ENCODE results near the gene NFATC1. TPM values are rescaled to one million over a fixed set of nuclear protein-coding genes. Genes with fewer than 3 reads are reported as not detected.

Gene NFATC1
- polyA plus RNA-seq, 4 donors = 5.5 to 14.8 (median 7.1) TPM

GRCh38 chr18:79452190-79452990, 56.7 kb downstream of the NFATC1 start:
- DNase-seq (ENCODE audit: low read depth in 4 of 4, low spot score in 3 of 4) = no peak

- no peak for DNase-seq (ENCODE audit: low read depth in 4 of 4, low spot score in 3 of 4)
These were observed 57.4 kb downstream of the NFATC1 start for GRCh38 chr18:79452991-79453645.

GRCh38 chr18:79453816-79454735, 58.3 kb downstream of the NFATC1 start:
- no peak for DNase-seq (ENCODE audit: low read depth in 4 of 4, low spot score in 3 of 4)

GRCh38 chr18:79455261-79455660, 59.5 kb downstream of the NFATC1 start:
- no peak for DNase-seq (ENCODE audit: low read depth in 4 of 4, low spot score in 3 of 4)

GRCh38 chr18:79456105-79456980, 60.6 kb downstream of the NFATC1 start:
- DNase-seq (ENCODE audit: low read depth in 4 of 4, low spot score in 3 of 4) = no peak

- no peak for DNase-seq (ENCODE audit: low read depth in 4 of 4, low spot score in 3 of 4)
These were observed 61.5 kb downstream of the NFATC1 start for GRCh38 chr18:79457239-79457638.

GRCh38 chr18:79457652-79458051, 61.9 kb downstream of the NFATC1 start:
- no peak for DNase-seq (ENCODE audit: low read depth in 4 of 4, low spot score in 3 of 4)

- no peak for DNase-seq (ENCODE audit: low read depth in 4 of 4, low spot score in 3 of 4)
These were observed 62.6 kb downstream of the NFATC1 start for GRCh38 chr18:79458131-79458838.

- no peak for DNase-seq (ENCODE audit: low read depth in 4 of 4, low spot score in 3 of 4)
These were observed 63.4 kb downstream of the NFATC1 start for GRCh38 chr18:79458917-79459803.

GRCh38 chr18:79459946-79460480, 64.3 kb downstream of the NFATC1 start:
- DNase-seq (ENCODE audit: low read depth in 4 of 4, low spot score in 3 of 4) = no peak

GRCh38 chr18:79460481-79461300, 65.0 kb downstream of the NFATC1 start:
- no peak for DNase-seq (ENCODE audit: low read depth in 4 of 4, low spot score in 3 of 4)

- DNase-seq (ENCODE audit: low read depth in 4 of 4, low spot score in 3 of 4) = no peak
These were observed 65.9 kb downstream of the NFATC1 start for GRCh38 chr18:79461627-79462026.

- DNase-seq (ENCODE audit: low read depth in 4 of 4, low spot score in 3 of 4) = no peak
These were observed 67.8 kb downstream of the NFATC1 start for GRCh38 chr18:79463424-79463960.

- no peak for DNase-seq (ENCODE audit: low read depth in 4 of 4, low spot score in 3 of 4)
These were observed 69.8 kb downstream of the NFATC1 start for GRCh38 chr18:79465392-79465991.

GRCh38 chr18:79466591-79466990, 70.9 kb downstream of the NFATC1 start:
- no peak for DNase-seq (ENCODE audit: low read depth in 4 of 4, low spot score in 3 of 4)

GRCh38 chr18:79467126-79467525, 71.4 kb downstream of the NFATC1 start:
- DNase-seq (ENCODE audit: low read depth in 4 of 4, low spot score in 3 of 4) = no peak

Data from left renal pelvis (tissue), 4 donors.